Activated naive CD4-positive, alpha-beta T cell treated with anti-CD3 and anti-CD28 coated beads, Interleukin-2, amount 50 U/mL, for 72 hours (primary cell): Measurements from ENCODE around the gene C2. TPM values are rescaled to one million over a fixed set of nuclear protein-coding genes. Genes with fewer than 3 reads are reported as not detected.
"Not testable (repeated sequence)": the region's sequence is repeated elsewhere in the genome, so short reads cannot be mapped to it uniquely, and the experiment has no call there.

ENCODE experiments used
- ATAC-seq, 2 donors: fragments of 150-1000 bp; cut with Tn5 transposase; 2 replicates each; pipeline ENCODE4 v1.10.0; 2021; ENCODE audit warnings: mild to moderate bottlenecking in 2 of 2, moderate library complexity in 2 of 2
- DNase-seq, 2 donors: peaks; one replicate each; pipeline ENCODE4 v3.0.0; 2021 to 2022; ENCODE audit warnings: low spot score in 2 of 2
- H3K27ac Mint-ChIP-seq, 2 donors: one replicate each; pipeline ENCODE4 v1.8.0; 2022; ENCODE audit warnings: mild to moderate bottlenecking in 2 of 2, mixed read lengths in 2 of 2
- H3K36me3 Mint-ChIP-seq, 2 donors: one replicate each; pipeline ENCODE4 v1.8.0; 2022; ENCODE audit warnings: mixed read lengths in 2 of 2
- H3K9me3 Mint-ChIP-seq, 2 donors: one replicate each; pipeline ENCODE4 v1.8.0; 2022; ENCODE audit warnings: mixed read lengths in 2 of 2
- total RNA-seq, 2 donors: library from RNA; stranded (reverse); gene quantifications; one replicate each; pipeline ENCODE4 v1.2.3, GENCODE V29; 2022

Gene C2
- total RNA-seq, 2 donors from 2014 or later, result 0.53 to 5.2 TPM

DNA sequence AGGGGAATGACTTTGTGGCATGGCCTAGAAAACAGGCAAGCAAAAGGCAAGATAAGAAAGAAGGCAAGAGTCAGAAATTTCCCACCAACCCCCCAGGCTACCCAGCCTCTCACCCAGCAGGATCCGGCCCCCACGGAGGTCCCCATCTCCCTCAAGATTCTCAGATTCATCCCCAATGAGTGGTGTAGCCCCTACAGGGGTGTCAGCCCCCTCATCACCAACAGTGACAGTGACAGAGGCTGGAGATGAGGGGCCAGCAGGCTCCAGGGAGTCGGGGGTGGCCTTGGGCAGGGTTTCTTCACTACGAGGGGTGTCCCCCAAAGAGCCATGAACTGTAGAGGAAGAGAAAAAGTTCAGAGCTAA, 31.0 kb upstream of the C2 start:
- Mint-ChIP-seq H3K36me3 (peaks cover 11 to 14% of the 10 kb centered on the region in 2 donors), H3K9me3 (no peaks in the 10 kb centered on the region), H3K27ac (peak overlapping the region; percentile 86 to 96)
- DNase-seq (no peak), ATAC-seq (no peak)

GRCh38 chr6:31896856-31897611, 30.5 kb upstream of the C2 start:
- ATAC-seq, result peak; percentile 0 to 2
- H3K36me3 Mint-ChIP-seq, result peaks cover 11 to 12% of the 10 kb centered on the region in 2 donors
- H3K27ac Mint-ChIP-seq, result peak overlapping the region; percentile 93 to 96
- DNase-seq, result no peak
- no peaks in the 10 kb centered on the region for H3K9me3 Mint-ChIP-seq

GRCh38 chr6:31897612-31898382, 29.7 kb upstream of the C2 start, which contains the start of gene EHMT2:
Gene EHMT2, minus strand, starts transcription at chr6:31897698. Its CDS starts 21 bp downstream, at chr6:31897677.
- peaks cover 6 to 11% of the 10 kb centered on the region in 2 donors for H3K36me3 Mint-ChIP-seq
- H3K27ac Mint-ChIP-seq, result peak within 1 kb of the TSS; percentile 93 to 96
- H3K9me3 Mint-ChIP-seq, result no peaks in the 10 kb centered on the region
- ATAC-seq (peak; percentile 74 to 75), DNase-seq (peak; percentile 85 to 90)

DNA sequence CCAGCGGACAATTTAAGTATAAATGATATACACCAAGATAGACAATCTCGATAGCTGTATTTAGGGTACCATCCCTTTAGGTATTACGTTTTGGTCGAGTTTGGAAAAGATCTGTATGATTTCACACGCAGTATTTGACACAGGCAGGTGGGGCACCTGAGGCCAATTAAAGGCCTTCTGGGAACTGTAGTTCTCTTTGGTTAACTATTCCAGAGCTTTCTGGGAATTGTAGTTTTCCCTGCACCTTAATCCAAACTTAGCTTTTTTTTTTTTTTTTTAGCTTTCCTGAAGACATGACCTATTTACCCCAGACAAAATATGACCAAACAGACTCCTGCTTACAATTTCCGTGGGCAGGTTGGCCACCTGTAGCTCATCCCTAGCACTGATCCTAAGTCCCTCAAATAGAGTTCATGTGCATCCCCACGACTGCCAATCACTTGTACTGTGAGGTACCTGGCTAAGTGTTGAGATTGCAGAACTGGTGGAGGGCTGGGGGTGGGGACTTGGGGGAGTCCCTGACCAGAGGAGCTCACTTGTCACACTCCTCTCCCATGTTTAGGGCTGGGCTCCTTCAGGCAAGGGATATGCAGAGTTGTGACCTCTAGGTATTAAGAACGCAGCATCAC, 29.0 kb upstream of the C2 start:
- ATAC-seq (peak; percentile 13 to 40), DNase-seq (no peak)
- H3K9me3 Mint-ChIP-seq, result no peaks in the 10 kb centered on the region
- peak overlapping the region; percentile 93 to 96 for H3K27ac Mint-ChIP-seq
- peaks cover 6 to 11% of the 10 kb centered on the region in 2 donors for H3K36me3 Mint-ChIP-seq

GRCh38 chr6:31899215-31899614, 28.3 kb upstream of the C2 start:
- ATAC-seq (no peak), DNase-seq (no peak)
- H3K27ac Mint-ChIP-seq, result peak overlapping the region; percentile 91 to 93
- H3K9me3 Mint-ChIP-seq, result no peaks in the 10 kb centered on the region
- peaks cover 6 to 11% of the 10 kb centered on the region in 2 donors for H3K36me3 Mint-ChIP-seq

DNA sequence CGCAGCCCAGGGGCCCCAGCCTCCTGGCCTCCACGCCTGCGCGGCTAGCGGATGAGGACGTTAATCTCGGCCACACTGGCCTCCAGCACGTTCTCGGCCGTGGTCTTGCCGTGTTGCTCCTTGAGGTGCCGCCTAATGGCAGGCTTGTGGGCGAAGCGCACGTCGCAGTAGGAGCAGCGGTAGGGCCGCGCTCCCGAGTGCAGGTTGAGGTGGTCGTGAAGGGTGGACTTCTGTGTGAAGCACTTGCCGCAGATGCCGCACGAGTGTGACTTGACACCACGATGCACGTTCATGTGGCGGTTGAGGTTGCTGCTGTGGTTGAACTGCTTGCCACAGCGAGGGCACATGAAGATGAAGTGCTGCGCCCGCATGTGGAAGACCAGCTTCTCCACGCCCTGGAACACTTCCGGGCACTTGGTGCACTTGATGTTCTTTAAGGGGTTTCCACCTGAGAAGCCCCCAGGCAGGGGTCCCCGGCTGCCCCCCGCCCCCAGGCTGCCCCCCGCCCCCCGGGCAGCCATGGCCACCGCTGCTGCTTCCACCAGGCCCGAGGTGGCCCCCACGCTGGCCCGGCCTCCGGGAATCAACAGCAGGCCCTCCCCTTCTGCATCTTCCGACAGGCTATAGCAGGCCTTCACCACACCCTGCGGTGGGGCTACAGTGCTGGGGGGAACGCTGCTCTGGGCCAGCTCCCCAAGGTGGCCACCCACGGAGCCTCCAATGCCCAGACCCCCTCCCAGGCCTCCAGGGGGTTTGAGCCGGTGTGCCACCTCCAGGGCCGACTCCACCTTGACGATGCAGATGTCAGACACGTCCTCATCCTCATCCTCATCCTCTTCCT, 27.4 kb upstream of the C2 start:
- DNase-seq (no peak), ATAC-seq (no peak)
- Mint-ChIP-seq H3K36me3 (peaks cover 6 to 11% of the 10 kb centered on the region in 2 donors), H3K27ac (peak overlapping the region in 1 of 2 donors; percentile 93), H3K9me3 (no peaks in the 10 kb centered on the region)

GRCh38 chr6:31900917-31901414, 26.6 kb upstream of the C2 start:
- no peak for DNase-seq
- no peaks in the 10 kb centered on the region for H3K9me3 Mint-ChIP-seq
- peaks cover 6 to 11% of the 10 kb centered on the region in 2 donors for H3K36me3 Mint-ChIP-seq
- no peak for ATAC-seq
- no peak overlapping the region for H3K27ac Mint-ChIP-seq

- ATAC-seq (peak in 1 of 2 donors; percentile 24), DNase-seq (peak; percentile 42 to 60)
- Mint-ChIP-seq H3K27ac (no peak overlapping the region), H3K36me3 (peaks cover 6 to 11% of the 10 kb centered on the region in 2 donors), H3K9me3 (no peaks in the 10 kb centered on the region)
Observed at GRCh38 chr6:31901415-31901952, 26.0 kb upstream of the C2 start.

GRCh38 chr6:31901953-31902643, 25.4 kb upstream of the C2 start, which contains the start of gene ZBTB12:
Gene ZBTB12, minus strand, starts transcription at chr6:31902086. Its CDS starts 781 bp downstream, at chr6:31901305.
- DNase-seq, result peak; percentile 83 to 88
- peaks cover 6 to 11% of the 10 kb centered on the region in 2 donors for H3K36me3 Mint-ChIP-seq
- ATAC-seq, result peak; percentile 67 to 72
- H3K9me3 Mint-ChIP-seq, result no peaks in the 10 kb centered on the region
- H3K27ac Mint-ChIP-seq, result peak within 1 kb of the TSS; percentile 42 to 95

DNA sequence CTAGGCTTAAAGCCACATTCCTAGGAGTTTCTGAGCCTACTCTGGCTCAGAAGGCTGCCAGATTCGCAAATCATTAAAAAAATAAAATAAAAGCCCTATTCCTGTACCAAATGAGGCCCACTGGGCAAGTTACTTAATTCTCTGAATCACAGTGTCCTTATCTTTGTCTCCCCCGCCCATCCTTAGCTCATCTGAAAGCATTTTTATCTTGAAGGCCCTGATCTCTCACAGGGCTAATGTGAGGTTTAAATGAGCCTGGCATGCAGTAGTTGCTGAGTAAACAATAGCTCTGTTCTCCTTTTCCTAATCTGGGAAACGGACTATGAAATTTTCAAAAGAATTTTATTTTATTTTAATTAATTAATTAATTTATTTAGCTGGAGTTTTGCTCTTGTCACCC, 23.6 kb upstream of the C2 start:
- DNase-seq (no peak), ATAC-seq (no peak)
- no peaks in the 10 kb centered on the region for H3K9me3 Mint-ChIP-seq
- H3K36me3 Mint-ChIP-seq, result no peaks in the 10 kb centered on the region
- no peak overlapping the region for H3K27ac Mint-ChIP-seq

- Mint-ChIP-seq H3K36me3 (no peaks in the 10 kb centered on the region), H3K27ac (no peak overlapping the region), H3K9me3 (no peaks in the 10 kb centered on the region)
- DNase-seq, result no peak
- ATAC-seq, result no peak
Observed at GRCh38 chr6:31905041-31905440, 22.5 kb upstream of the C2 start.

- no peak for DNase-seq
- no peaks in the 10 kb centered on the region for H3K9me3 Mint-ChIP-seq
- no peak for ATAC-seq
- no peaks in the 10 kb centered on the region for H3K36me3 Mint-ChIP-seq
- H3K27ac Mint-ChIP-seq, result peak overlapping the region; percentile 14 to 57
Observed at GRCh38 chr6:31906122-31906521, 21.4 kb upstream of the C2 start.

- not testable (repeated sequence) for H3K36me3 Mint-ChIP-seq, ATAC-seq
Observed at GRCh38 chr6:31906727-31907126, 20.8 kb upstream of the C2 start.

DNA sequence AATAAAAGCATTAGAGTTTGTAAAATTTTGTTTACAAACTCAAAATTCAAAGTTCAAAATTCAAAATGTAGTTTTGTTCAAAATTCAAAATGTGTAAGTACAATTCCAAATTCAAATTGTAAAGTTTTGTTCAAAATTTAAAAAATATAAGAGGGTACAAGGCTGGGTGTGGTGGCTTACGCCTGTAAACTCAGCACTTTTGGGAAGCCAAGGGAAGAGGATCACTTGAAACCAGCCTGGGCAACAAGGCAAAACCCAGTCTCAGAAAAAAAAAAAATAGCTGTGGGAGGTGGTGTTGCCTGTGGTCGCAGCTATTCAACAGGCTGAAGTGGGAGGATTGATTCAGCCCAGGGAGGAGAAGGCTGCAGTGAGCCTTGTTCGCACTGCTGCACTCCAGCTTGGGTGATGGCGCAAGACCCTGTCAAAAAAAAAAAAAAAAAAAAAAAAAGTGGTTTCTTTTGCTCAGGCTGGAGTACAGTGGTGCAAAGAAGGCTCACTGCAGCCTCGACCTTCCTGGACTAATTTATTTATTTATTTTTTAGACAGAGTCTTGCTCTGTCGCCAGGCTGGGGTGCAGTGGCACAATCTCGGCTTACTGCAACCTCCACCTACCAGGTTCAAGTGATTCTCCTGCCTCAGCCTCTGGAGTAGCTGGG, 20.2 kb upstream of the C2 start:
- Mint-ChIP-seq H3K36me3 (no peaks in the 10 kb centered on the region), H3K27ac (no peak overlapping the region)
- ATAC-seq, result no peak

More at GRCh38 chr6:31906727-31907126, 20.8 kb upstream of the C2 start:
- peak overlapping the region in 1 of 2 donors; percentile 14 for H3K27ac Mint-ChIP-seq
- H3K9me3 Mint-ChIP-seq, DNase-seq: not testable (repeated sequence)

DNA sequence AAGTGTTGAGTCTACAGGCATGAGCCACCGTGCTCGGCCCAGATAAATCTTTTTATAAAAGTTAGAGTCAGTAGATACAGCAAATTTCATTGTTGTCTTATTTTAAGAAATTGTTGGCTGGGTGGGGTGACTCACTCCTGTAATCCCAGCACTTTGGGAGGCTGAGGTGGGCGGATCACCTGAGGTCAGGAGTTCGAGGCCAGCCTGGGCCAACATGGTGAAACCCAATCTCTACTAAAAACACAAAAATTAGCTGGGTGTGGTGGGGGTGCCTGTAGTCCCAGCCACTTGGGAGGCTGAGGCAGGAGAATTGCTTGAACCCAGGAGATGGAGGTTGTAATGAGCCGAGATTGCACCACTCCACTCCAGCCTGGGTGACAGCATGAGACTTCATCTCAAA, 19.3 kb upstream of the C2 start:
- H3K9me3 Mint-ChIP-seq, DNase-seq, ATAC-seq, H3K27ac Mint-ChIP-seq, H3K36me3 Mint-ChIP-seq: not testable (repeated sequence)

More for the DNA sequence above, 20.2 kb upstream of the C2 start:
- DNase-seq, result no peak
- no peaks in the 10 kb centered on the region for H3K9me3 Mint-ChIP-seq
